IPS-NIHi7 (cell line): ENCODE results near the gene SCAMP3.

Experiments
- DNase-seq: peaks from one replicate; pipeline ENCODE4 v3.0.0; 2012; ENCODE audit warnings: mixed read lengths; ENCODE audit errors: extremely low spot score

SCAMP3 gene

DNA sequence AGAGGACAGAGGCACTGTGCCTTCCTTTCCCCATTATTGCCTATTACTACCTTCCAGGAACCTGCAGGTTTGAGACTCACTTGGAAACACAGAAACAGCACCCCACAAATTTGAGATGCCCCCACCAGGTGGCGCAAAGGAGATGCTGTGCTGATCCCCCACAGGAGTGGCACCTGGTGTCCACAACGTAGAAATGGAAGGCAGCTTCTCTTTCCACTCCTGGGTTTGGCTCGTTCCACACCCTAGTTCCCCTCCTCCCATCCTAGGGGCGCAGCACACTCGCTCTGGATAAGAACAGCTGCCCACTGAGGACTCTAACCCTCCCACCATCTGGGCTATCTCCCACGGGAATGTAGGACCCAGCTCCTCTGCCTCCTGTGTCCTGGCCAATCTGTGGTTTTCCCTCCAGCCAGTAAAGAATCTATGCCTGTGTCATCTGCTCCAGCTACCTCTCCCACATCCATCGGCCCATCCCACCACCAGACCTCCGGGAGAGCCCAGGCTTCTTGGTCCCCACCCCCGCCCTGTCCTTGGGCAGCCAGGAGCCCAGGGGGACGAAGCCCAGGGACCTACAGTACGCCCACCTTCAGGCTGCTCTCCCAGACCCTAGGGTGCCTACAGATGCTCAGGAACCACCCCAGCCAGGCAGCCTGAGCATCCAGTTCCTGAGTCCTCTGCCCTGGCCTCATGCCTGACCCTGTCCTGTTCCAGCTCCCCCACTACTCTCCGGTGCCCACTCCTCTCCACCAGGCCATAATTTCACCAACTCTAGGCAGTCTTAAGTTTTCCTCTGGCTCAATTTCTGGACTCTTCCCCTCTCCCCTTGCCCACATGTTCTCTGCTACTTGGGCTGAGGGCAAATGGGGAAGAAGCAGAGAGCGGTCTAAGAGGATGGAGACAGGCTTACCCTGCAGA lies 55.0 kb downstream of the SCAMP3 start:
- DNase-seq: peak; percentile 68
